Putamen (tissue), 1 donor: Measurements from ENCODE around the gene STK36.

Source experiments
- DNase-seq: peaks from one replicate; pipeline ENCODE4 v3.0.0-alpha.2; 2016; ENCODE audit warnings: low spot score

The STK36 gene

DNA sequence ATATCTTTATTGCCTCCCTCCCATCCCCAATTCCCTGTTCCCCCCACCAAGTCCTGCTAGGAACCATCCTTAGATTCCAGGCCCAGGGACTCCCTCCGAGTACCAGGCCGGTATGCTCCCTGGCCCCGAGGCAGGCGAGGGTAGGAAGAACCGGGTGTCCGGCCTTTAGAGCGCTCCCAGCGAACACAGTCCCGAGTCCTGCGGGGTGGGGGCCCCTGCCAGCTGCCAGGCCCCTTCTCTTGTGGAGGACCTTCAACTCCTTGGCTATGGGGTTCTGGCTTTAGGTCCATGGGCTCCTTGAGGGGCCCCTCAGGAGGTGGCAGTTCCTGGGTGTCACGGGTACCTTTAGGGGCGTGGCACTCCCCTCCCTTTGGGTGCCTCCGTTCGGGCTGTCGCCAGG lies 8.0 kb upstream of the STK36 start:
- no peak for DNase-seq

GRCh38 chr2:218664653-218665052 lies 7.2 kb upstream of the STK36 start:
- DNase-seq = no peak

DNA sequence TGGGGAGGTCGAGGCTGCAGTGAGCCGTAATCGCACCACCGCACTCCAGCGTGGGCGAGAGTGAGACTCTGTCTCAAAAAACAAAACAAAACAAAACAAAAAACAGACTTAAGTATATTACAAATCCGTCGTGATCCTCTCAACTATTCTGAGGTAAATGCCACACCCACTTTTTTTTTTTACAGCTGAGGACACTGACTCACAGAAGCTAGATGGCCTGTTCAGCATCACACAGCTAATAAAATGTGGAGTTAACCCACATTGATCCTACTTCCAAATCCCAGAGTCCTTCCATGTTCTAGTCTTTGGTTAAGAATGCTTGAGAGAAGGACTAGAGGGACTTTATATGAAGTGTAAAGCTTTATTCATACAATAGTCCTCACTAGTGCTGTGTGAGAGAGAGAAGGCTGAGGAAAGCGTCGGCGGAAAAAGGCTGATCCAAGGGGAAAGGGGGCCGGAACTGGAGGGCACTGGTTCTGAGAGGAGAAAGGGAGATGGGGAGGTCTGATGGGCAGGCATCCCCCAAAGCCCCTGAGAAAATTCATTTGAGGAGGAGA lies 711 bp upstream of the STK36 start:
- no peak for DNase-seq

GRCh38 chr2:218679119-218679518 lies 7.2 kb downstream of the STK36 start:
- DNase-seq = no peak

- DNase-seq = no peak
Observed at GRCh38 chr2:218680061-218680460, 8.2 kb downstream of the STK36 start.

DNA sequence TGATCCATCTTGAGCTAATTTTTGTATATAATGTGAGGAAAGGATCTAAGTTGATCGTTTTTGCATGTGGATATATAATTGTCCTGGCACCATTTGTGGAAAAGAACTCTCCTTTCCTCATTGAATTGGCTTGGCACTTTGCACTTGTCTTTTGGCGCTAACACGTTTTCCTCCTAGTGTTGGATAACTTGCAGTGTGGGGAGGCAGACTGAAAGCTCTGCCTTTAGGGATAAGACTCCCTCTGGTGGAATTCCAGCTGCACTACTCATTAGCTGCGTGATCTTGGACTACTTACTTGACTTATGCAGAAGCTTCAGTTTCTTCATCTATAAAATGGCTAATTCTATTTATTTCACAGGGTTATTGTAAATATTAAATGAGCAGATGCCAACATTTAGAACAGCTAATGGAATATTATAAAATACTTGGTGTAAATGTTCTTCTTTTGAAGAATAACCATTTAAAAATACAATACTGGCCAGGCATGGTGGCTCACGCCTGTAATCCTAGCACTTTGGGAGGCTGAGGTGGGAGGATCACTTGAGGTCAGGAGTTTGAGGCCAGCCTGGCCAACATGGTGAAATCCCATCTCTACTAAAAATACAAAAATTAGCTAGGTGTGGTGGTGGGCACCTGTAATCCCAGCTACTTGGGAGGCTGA lies 15.6 kb downstream of the STK36 start:
- DNase-seq = peak; percentile 79

DNA sequence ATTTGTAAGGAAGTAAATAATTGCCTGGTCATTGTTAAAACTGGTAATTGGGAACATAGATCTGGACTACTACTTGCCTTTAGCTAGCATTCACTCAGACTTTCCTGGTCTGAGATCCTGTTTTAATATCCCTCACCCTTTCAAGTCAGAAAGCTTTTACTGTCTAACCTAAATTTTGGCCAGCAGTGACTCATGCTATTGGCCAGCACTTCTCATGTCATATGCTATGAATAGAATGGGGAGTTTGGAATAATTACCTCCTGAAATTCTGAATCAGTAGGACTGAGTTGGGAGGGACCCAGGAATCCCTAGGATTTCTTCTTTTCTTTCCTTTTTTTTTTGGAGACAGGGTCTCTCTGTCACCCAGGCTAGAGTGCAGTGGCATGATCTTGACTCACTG lies 19.3 kb downstream of the STK36 start:
- no peak for DNase-seq

DNA sequence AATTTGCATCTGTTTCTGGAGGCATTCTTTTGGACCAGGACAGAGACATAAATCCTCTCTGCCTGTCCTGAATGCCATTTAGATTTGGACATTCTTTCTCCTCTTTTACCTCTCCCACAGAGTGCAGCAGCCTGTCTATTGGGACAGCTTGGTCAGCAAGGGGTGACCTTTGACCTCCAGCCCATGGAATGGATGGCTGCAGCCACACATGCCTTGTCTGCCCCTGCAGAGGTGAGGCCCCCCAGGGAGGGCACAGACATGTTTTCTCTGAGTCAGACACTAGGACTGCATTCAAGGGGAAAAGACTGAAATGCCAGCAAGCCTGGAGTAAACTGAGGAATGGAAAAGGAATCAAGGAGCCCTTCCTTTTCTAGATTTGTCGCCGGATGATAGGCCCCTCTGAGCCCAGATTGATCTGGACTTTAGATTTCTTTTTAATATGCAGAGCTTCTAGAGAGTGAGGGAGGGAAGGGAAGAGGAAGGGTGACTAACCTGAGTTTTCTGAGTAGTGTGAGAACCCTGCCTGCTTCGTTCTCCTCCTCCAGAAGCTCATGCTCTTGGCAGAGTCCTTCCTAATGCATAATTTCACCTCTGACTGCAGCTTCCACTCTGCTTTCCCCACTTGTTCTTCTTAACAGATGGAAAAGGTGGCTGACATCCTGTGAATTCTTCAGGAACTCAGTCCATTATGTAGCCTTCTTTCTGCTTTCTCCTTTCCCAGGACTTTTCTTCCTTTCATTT lies 22.7 kb downstream of the STK36 start:
- DNase-seq = no peak

- DNase-seq = no peak
Observed at GRCh38 chr2:218698885-218699284, 27.0 kb downstream of the STK36 start.

DNA sequence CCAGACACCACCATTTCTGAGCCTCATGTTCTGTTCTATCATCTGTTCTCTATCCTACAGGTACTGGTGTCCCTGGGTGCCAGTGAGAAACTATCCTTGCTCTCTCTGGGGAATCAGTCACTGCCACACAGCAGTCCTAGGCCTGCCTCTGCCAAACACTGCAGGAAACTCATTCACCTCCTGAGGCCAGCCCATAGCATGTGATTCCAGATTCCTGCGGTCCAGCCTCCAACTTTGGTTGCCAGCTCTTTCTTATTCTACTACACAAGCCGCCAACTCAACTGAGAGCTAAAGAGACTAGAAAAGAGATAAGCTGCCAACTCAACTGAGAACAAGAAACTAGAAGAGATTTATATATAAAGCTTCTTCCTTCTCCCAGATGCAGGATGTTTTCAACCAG lies 29.9 kb downstream of the STK36 start:
- DNase-seq = no peak

- DNase-seq = no peak
Observed at GRCh38 chr2:218703341-218703740, 31.5 kb downstream of the STK36 start.

DNA sequence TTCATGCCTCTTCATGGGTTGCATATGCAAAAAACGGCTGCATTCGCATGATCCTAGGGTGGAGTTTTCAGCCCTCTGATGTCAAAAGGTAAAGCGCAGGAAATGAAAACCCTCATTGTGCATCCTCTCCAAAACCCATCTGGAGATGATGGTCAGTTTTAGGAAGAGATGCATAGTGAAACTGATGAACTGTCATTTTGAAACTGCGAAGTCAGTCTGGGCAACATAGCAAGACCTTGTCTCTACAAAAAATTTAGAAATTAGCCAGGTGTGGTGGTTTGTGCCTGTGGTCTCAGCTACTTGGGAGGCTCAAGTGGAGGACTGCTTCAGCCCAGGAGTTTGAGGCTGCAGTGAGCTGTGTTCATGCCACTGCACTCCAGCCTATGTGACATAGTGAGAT lies 36.2 kb downstream of the STK36 start:
- no peak for DNase-seq

DNA sequence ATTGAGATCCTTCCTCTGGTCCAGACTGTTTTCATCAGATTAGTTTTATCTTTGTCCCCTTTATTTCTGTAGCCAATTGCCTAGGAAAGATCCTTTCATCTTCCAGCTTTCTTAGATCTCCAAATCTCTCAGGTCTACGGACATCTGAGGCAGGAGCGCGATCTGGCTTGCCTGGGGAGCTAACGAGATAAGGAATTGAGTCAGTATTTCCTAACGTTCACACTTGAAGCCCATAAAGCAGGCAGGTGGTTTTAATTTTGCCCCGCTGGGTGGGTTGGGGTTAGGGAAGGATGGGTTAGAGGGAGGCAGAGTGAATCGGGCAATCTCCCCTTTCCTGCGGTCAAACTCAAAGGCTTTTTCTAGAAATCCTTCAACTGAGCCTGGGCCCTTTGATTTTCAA lies 38.0 kb downstream of the STK36 start:
- DNase-seq = no peak

DNA sequence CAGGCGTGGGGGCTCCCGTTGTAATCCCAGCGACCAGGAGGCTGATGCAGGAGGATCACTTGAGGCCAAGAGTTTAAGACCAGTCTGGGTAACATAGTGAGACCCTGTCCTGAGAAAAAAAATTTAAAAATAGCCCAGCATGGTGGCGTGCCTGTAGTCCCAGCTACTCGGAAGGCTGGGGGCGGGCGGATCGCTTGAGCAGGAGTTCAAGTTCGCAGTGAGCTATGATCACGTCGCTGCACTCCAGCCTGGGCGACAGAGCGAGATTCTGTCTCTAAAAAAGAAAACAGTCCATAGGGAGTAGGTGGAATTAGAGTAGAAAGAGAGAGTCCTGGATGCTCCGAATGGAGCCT lies 38.4 kb downstream of the STK36 start:
- no peak for DNase-seq

DNA sequence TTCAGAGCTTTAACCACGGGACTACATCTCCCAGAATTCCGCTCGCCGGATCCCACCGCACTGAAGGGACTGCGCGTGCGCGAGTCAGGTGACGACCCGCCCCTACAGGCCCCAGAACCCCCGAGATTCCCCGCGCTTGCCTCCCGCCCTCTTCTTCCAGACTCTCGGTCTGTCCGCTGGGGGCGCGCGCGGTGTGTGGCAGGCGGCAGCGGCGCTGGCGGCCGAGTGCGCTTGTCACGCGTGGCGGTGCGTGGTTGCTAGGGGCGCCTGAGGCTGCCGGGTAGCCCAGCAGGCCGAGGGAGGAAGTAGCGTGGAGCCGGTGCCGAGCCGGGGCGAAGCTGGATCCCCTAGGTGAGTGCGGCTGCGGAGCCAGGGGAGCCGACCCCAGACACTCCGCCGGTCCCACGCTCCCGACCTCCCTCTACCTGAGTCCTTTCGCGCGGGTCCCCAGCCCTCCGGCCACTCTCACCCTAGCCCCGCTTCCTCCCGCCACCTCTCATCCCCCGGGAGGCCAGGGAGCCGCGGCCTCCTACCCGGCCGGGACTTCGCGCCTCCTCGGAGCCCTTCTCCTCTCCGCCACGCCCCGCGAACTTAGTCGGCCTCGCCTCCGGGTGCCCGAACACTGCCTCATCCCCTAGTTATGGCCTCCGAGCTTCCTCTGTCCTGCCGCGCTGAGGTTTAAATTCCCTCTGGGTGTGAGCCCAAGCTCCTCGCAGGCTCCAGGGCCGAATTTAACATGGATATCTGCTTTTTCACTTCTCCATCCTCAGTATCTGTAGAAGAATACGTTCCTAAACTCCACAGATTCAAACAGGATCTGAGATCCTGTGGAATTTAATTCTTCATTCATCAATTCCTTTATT lies 39.0 kb downstream of the STK36 start, which contains the start of gene TTLL4:
TSS of gene TTLL4 (plus strand) at position 149 of the 863 bp plus-strand sequence. CDS start 26,842 bp downstream, outside the sequence.
- DNase-seq = peak; percentile 98

GRCh38 chr2:218711550-218711929 lies 39.7 kb downstream of the STK36 start:
- DNase-seq = no peak

GRCh38 chr2:218713922-218714321 lies 42.0 kb downstream of the STK36 start:
- DNase-seq = no peak

- DNase-seq = peak; percentile 85
Observed at GRCh38 chr2:218716070-218716469, 44.2 kb downstream of the STK36 start.

- DNase-seq = peak; percentile 62
Observed at GRCh38 chr2:218717262-218717661, 45.4 kb downstream of the STK36 start.

- no peak for DNase-seq
Observed at GRCh38 chr2:218718058-218718457, 46.2 kb downstream of the STK36 start.

DNA sequence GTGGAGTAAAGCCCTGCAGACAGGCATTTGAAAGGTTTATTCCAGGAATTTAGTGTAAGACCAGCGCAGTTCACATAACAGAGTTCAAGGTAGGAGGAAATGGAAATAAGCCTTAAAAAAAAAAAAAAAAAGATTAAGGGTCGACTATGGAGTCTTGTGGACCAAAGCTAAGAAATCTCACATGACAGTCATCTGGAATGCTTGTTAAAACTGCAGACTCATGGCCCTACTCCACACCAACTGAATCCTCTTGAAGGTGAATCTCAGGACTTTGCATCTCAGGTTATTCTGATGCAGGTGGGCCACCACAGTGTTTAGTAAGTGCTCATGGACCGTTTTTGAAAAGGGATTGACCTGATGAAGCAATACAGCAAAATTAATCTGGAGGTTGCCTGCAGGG lies 47.6 kb downstream of the STK36 start:
- DNase-seq = no peak
